PC-9 (cell line): ENCODE data around the gene UBA3.

Experiments used
- EZH2 ChIP-seq: fragments of 200-600 bp; sonication (generic); IDR thresholded peaks from 2 replicates; pipeline ENCODE4 v1.8.0; 2017; ENCODE audit warnings: antibody characterized with exemption, low read depth
- TF ChIP-seq, protein P1 (sequence below): fragments of 200-600 bp; sonication (generic); conservative IDR thresholded peaks from 2 replicates; pipeline ENCODE4 v1.6.1; 2017; ENCODE audit warnings: mixed run types, antibody characterized with exemption, mild to moderate bottlenecking, moderate library complexity

DNA sequence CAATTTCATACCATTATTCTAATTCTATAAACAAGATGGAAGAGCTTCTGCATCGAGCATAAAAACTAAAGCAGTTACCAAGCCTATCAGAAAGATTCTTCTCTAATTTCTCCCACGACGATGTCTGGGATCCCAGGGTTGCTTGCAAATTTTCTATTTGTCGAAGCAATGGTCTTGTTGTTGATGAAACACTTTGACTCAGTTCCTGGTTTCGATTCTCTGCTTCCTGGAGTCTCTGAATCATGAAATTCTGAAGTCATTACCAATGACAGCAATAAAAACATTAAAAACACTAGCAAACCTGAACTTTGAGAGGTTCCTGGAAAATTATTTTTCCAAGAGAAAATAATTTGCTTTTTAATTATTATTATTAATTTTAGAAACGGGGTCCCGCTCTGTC lies 46.7 kb downstream of the UBA3 start:
- TF ChIP-seq, protein P1, sequence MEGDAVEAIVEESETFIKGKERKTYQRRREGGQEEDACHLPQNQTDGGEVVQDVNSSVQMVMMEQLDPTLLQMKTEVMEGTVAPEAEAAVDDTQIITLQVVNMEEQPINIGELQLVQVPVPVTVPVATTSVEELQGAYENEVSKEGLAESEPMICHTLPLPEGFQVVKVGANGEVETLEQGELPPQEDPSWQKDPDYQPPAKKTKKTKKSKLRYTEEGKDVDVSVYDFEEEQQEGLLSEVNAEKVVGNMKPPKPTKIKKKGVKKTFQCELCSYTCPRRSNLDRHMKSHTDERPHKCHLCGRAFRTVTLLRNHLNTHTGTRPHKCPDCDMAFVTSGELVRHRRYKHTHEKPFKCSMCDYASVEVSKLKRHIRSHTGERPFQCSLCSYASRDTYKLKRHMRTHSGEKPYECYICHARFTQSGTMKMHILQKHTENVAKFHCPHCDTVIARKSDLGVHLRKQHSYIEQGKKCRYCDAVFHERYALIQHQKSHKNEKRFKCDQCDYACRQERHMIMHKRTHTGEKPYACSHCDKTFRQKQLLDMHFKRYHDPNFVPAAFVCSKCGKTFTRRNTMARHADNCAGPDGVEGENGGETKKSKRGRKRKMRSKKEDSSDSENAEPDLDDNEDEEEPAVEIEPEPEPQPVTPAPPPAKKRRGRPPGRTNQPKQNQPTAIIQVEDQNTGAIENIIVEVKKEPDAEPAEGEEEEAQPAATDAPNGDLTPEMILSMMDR = no peak
- TF ChIP-seq EZH2 = no peak
